ENCODE data around the gene RPS6KA6. TPM values are rescaled to one million over a fixed set of nuclear protein-coding genes. Genes with fewer than 3 reads are reported as not detected.

RPS6KA6 gene
- total RNA-seq, 1 donor from 2014 or later: 2.7 TPM

DNA sequence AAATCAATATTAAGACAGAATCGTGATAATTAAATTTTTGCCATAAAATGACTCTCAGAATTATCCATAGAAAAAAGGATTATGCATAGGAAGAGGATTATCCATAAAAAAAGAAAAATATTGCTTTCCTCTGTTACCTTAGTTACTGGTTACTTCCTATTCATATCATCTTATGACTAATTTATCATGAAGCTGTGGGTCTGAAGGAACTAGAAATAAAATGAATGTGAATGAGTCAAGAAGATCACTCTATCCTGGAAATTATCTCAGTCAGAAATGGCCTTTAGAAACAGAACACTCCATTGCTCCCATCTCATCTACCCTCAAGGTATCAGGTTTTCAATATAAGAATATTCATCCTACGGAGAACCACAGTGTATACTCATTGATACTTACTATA lies 19.4 kb downstream of the RPS6KA6 start:
- H3K4me1 ChIP-seq: no peaks in the 10 kb centered on the region
- no peaks in the 10 kb centered on the region for H3K9me3 ChIP-seq
- no peak overlapping the region for H3K27ac ChIP-seq
- H3K27me3 ChIP-seq: no peaks in the 10 kb centered on the region
- intact Hi-C loops (cut with DNase I): no loop called here
- H3K4me3 ChIP-seq: no peak overlapping the region
- TF ChIP-seq, protein P1, sequence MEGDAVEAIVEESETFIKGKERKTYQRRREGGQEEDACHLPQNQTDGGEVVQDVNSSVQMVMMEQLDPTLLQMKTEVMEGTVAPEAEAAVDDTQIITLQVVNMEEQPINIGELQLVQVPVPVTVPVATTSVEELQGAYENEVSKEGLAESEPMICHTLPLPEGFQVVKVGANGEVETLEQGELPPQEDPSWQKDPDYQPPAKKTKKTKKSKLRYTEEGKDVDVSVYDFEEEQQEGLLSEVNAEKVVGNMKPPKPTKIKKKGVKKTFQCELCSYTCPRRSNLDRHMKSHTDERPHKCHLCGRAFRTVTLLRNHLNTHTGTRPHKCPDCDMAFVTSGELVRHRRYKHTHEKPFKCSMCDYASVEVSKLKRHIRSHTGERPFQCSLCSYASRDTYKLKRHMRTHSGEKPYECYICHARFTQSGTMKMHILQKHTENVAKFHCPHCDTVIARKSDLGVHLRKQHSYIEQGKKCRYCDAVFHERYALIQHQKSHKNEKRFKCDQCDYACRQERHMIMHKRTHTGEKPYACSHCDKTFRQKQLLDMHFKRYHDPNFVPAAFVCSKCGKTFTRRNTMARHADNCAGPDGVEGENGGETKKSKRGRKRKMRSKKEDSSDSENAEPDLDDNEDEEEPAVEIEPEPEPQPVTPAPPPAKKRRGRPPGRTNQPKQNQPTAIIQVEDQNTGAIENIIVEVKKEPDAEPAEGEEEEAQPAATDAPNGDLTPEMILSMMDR (IDR thresholded peaks at IDR 0.05): no peak
- no peak for DNase-seq (ENCODE audit: extremely low spot score in 2 of 2)
- H3K36me3 ChIP-seq: no peaks in the 10 kb centered on the region

DNA sequence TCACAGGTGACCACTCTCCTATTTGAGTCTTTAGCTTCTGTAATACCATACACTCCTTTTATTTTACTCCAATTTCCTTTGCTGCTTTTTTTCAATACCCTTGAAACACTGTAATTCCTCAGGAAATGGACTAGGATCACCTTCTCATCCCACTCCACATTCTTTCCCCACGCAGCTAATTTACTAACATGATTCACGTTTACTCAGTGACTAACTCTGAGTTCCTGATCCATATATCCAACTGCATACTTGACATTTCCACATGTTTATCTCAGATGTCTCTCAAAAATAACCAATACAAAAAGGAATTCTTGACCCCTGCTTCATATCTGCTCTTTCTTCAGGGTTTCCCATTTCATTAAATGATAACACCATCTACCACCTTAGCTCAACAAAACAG lies 19.9 kb downstream of the RPS6KA6 start:
- no peak overlapping the region for H3K27ac ChIP-seq
- H3K36me3 ChIP-seq: no peaks in the 10 kb centered on the region
- H3K4me1 ChIP-seq: no peaks in the 10 kb centered on the region
- no peak overlapping the region for H3K4me3 ChIP-seq
- TF ChIP-seq POLR2A (IDR thresholded peaks at IDR 0.05) (no peak), POLR2AphosphoS5 (IDR thresholded peaks at IDR 0.05; ENCODE audit: insufficient read depth in 1 of 2, low read depth in 1 of 2) (no peak)
- TF ChIP-seq, protein P1 (IDR thresholded peaks at IDR 0.05): no peak
- intact Hi-C loops (cut with DNase I): no loop called here
- H3K9me3 ChIP-seq: no peaks in the 10 kb centered on the region
- H3K27me3 ChIP-seq: no peaks in the 10 kb centered on the region
- no peak for DNase-seq (ENCODE audit: extremely low spot score in 2 of 2)

DNA sequence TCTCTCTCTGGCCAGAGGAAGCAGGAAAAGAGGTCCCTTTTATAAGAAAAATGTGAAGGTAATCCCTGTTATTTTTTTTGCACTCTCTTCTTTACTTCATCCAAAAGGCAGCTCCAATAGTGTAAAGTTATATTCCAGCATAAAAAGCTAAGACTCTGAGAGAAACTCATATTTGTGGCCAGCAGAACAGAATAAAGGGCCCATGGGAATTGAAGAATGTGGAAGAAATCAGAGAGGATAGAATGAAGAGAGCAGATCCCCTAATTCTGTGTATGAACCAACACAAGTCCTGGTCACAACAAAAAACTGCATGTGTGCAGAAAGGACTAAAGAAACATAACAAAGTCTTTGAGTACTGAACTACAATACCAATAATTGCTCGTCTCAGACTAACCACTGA lies 22.3 kb downstream of the RPS6KA6 start:
- H3K4me3 ChIP-seq: no peak overlapping the region
- TF ChIP-seq POLR2A (IDR thresholded peaks at IDR 0.05) (no peak), POLR2AphosphoS5 (IDR thresholded peaks at IDR 0.05; ENCODE audit: insufficient read depth in 1 of 2, low read depth in 1 of 2) (no peak)
- TF ChIP-seq, protein P1 (IDR thresholded peaks at IDR 0.05): no peak
- no peaks in the 10 kb centered on the region for H3K27me3 ChIP-seq
- H3K4me1 ChIP-seq: no peaks in the 10 kb centered on the region
- no peak overlapping the region for H3K27ac ChIP-seq
- intact Hi-C loops (cut with DNase I): no loop called here
- no peaks in the 10 kb centered on the region for H3K9me3 ChIP-seq
- no peaks in the 10 kb centered on the region for H3K36me3 ChIP-seq
- no peak for DNase-seq (ENCODE audit: extremely low spot score in 2 of 2)

DNA sequence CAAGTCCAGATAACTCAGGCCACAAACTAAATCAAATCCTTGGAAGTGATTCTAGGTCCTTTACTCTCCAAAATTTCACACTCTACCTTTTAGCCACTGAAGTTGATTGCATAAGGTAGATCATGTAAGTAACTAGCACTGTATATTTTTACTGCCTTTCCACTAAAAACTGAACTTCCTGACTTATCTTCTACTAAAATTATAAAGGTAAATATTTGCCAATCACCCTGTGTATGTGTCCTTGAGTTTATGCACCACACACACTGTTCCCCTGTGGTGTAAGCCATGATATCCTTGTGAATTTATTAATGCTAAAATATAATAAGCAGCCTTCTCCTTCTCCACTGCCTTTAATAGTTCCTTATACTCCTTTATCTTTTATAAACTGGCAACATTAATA lies 25.6 kb downstream of the RPS6KA6 start:
- no peak for DNase-seq (ENCODE audit: extremely low spot score in 2 of 2)
- TF ChIP-seq, protein P1 (IDR thresholded peaks at IDR 0.05): no peak
- TF ChIP-seq POLR2AphosphoS5 (IDR thresholded peaks at IDR 0.05; ENCODE audit: insufficient read depth in 1 of 2, low read depth in 1 of 2) (no peak), POLR2A (IDR thresholded peaks at IDR 0.05) (no peak)
- H3K27ac ChIP-seq: no peak overlapping the region
- no peaks in the 10 kb centered on the region for H3K36me3 ChIP-seq
- no peaks in the 10 kb centered on the region for H3K9me3 ChIP-seq
- intact Hi-C loops (cut with DNase I): no loop called here
- no peaks in the 10 kb centered on the region for H3K27me3 ChIP-seq
- no peak overlapping the region for H3K4me3 ChIP-seq
- H3K4me1 ChIP-seq: no peaks in the 10 kb centered on the region

DNA sequence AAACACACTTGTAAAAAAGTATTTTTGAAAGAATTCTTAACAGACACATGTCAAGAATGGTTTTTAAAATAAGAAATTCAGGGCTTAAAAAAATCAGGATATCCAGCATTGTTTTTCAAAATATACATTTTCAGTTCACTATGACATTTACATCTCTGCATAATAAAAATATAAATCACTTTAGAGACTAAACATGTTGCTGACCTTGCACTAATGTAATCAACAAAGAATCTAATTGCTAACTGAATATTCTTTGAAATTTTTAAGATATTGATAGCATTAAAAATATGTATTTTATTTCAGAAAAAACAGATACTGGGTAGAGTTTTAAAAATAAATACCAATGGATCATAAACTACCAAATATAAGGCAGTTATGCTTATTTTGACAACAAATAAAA lies 26.4 kb downstream of the RPS6KA6 start:
- no peaks in the 10 kb centered on the region for H3K36me3 ChIP-seq
- intact Hi-C loops (cut with DNase I): no loop called here
- no peak overlapping the region for H3K27ac ChIP-seq
- DNase-seq (ENCODE audit: extremely low spot score in 2 of 2): no peak
- no peaks in the 10 kb centered on the region for H3K4me1 ChIP-seq
- H3K9me3 ChIP-seq: no peaks in the 10 kb centered on the region
- no peaks in the 10 kb centered on the region for H3K27me3 ChIP-seq
- no peak for TF ChIP-seq POLR2A (IDR thresholded peaks at IDR 0.05)
- TF ChIP-seq, protein P1 (IDR thresholded peaks at IDR 0.05): no peak
- TF ChIP-seq POLR2AphosphoS5 (IDR thresholded peaks at IDR 0.05; ENCODE audit: insufficient read depth in 1 of 2, low read depth in 1 of 2): no peak
- no peak overlapping the region for H3K4me3 ChIP-seq
